Mesothelial cell of epicardium (in vitro differentiated cells): ENCODE data around the gene DMWD. TPM values are rescaled to one million over a fixed set of nuclear protein-coding genes. Genes with fewer than 3 reads are reported as not detected.

Experiments
- DNase-seq, 2 experiments: peaks; one replicate each; pipeline ENCODE4 v3.0.0; 2021; ENCODE audit warnings: low spot score in 2 of 2; ENCODE audit not compliant: unreplicated experiment in 2 of 2
- H3K27ac Mint-ChIP-seq: 2 replicates; pipeline ENCODE4 v1.8.0; 2021; ENCODE audit warnings: mixed read lengths
- H3K27me3 Mint-ChIP-seq: 2 replicates; pipeline ENCODE4 v1.8.0; 2021; ENCODE audit warnings: low read depth, mixed read lengths
- H3K36me3 Mint-ChIP-seq: 2 replicates; pipeline ENCODE4 v1.8.0; 2021; ENCODE audit warnings: mixed read lengths
- H3K4me1 Mint-ChIP-seq: 2 replicates; pipeline ENCODE4 v1.8.0; 2021; ENCODE audit warnings: mixed read lengths
- H3K4me3 Mint-ChIP-seq: 2 replicates; pipeline ENCODE4 v1.8.0; 2021; ENCODE audit warnings: mild to moderate bottlenecking, moderate library complexity, mixed read lengths
- H3K9me3 Mint-ChIP-seq: 2 replicates; pipeline ENCODE4 v1.8.0; 2021; ENCODE audit warnings: mixed read lengths
- total RNA-seq: library from RNA; stranded (reverse); gene quantifications from 3 replicates; pipeline ENCODE4 v1.2.1, GENCODE V29; 2021
- TF ChIP-seq, protein P1 (sequence below): fragments of 200-600 bp; sonication (generic); IDR thresholded peaks from one replicate; pipeline ENCODE4 v1.5.0; 2021; ENCODE audit warnings: antibody characterized with exemption; ENCODE audit not compliant: unreplicated experiment

Gene DMWD
- total RNA-seq, 1 donor from 2014 or later = 120 TPM

DNA sequence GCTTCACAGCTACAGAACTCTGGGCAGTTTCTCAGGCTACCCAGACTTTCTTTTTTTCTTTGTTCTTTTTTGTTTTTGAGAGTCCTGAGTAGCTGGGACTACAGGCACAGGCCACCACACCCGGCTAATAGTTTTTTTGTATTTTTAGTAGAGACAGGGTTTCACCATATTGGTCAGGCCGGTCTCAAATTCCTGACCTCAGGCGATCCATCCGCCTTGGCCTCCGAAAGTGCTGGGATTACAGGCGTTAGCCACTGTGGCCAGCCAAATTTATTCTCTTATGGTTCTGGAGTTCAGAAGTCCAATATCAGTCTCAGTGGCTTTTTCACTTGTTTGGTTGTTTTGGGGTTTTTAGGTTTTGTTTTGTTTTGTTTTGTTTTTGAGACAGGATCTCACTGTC lies 47.0 kb downstream of the DMWD start:
- no peak overlapping the region for H3K27ac Mint-ChIP-seq
- H3K36me3 Mint-ChIP-seq = no peaks in the 10 kb centered on the region
- peaks cover 2% of the 10 kb centered on the region for H3K27me3 Mint-ChIP-seq

DNA sequence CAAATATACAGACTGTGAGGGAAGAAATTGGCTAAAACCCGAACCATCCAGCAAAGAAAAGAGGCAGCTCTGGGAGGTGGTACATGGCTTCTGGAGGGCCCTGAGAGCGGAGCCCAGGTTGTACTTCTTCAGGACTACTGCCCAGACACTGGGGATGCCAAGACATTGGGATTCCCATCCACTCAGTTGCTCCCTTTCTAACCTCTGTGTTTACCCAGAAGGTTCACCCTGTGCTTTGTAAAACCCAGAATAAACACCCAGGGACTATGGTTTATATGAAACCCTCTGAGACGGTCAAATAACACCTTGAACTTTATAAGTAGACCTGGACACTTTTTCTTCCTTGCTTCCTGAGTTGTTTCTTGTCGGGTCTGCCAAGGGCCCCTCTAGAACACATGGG lies 49.7 kb downstream of the DMWD start:
- H3K27me3 Mint-ChIP-seq = peaks cover 2% of the 10 kb centered on the region
- H3K27ac Mint-ChIP-seq = no peak overlapping the region
- no peaks in the 10 kb centered on the region for H3K4me1 Mint-ChIP-seq

More for the DNA sequence above, 47.0 kb downstream of the DMWD start:
- Mint-ChIP-seq H3K4me3 (no peak overlapping the region), H3K4me1 (no peaks in the 10 kb centered on the region), H3K9me3 (no peaks in the 10 kb centered on the region)
- TF ChIP-seq, protein P1, sequence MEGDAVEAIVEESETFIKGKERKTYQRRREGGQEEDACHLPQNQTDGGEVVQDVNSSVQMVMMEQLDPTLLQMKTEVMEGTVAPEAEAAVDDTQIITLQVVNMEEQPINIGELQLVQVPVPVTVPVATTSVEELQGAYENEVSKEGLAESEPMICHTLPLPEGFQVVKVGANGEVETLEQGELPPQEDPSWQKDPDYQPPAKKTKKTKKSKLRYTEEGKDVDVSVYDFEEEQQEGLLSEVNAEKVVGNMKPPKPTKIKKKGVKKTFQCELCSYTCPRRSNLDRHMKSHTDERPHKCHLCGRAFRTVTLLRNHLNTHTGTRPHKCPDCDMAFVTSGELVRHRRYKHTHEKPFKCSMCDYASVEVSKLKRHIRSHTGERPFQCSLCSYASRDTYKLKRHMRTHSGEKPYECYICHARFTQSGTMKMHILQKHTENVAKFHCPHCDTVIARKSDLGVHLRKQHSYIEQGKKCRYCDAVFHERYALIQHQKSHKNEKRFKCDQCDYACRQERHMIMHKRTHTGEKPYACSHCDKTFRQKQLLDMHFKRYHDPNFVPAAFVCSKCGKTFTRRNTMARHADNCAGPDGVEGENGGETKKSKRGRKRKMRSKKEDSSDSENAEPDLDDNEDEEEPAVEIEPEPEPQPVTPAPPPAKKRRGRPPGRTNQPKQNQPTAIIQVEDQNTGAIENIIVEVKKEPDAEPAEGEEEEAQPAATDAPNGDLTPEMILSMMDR = no peak
- no peak for DNase-seq

DNA sequence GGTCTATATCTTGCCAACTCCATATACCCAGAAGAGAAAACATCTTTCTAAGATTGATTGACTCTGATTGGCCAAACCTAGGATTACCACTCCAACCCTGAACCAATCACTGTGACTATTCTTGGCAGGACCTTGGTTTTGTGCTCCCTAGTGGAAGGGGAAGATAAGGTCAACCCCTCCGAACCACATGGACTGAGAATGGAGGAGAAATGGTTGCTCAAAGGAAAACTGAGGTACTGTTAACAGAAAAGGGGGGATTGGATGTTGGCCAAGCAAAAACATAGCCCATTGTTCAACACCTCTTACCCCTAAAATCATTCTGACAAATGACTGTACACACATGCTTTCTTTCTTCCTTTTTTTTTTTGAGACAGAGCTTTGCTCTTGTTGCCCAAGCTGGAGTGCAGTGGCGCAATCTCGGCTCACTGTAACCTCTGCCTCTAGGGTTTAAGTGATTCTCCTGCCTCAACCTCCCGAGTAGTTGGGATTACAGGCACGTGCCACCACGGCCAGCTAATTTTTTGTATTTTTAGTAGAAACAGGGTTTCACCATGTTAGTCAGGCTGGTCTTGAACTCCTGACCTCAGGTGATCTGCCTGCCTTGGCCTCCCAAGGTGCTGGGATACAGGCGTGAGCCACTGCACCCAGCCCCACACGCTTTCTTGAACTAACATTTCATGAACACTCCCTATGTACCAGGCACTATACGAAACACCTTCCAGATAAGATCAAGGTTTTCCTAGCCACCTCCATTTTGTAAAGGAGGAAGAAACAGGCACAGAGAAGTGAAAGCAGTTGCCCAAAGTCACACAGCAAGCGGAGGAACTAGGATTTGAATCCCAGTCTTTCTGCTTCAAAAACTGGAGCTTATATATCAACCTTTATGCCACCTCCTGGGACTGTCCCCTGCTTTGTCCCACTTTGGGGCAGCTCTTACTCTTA lies 52.9 kb downstream of the DMWD start:
- no peaks in the 10 kb centered on the region for H3K27me3 Mint-ChIP-seq
- H3K4me1 Mint-ChIP-seq = no peaks in the 10 kb centered on the region
- no peaks in the 10 kb centered on the region for H3K9me3 Mint-ChIP-seq
- H3K36me3 Mint-ChIP-seq = no peaks in the 10 kb centered on the region
- TF ChIP-seq, protein P1 = no peak
- no peak for DNase-seq
- no peak overlapping the region for H3K27ac Mint-ChIP-seq
- no peak overlapping the region for H3K4me3 Mint-ChIP-seq

More for the DNA sequence above, 49.7 kb downstream of the DMWD start:
- Mint-ChIP-seq H3K4me3 (no peak overlapping the region), H3K36me3 (no peaks in the 10 kb centered on the region), H3K9me3 (no peaks in the 10 kb centered on the region)
- no peak for DNase-seq
- TF ChIP-seq, protein P1 = no peak

DNA sequence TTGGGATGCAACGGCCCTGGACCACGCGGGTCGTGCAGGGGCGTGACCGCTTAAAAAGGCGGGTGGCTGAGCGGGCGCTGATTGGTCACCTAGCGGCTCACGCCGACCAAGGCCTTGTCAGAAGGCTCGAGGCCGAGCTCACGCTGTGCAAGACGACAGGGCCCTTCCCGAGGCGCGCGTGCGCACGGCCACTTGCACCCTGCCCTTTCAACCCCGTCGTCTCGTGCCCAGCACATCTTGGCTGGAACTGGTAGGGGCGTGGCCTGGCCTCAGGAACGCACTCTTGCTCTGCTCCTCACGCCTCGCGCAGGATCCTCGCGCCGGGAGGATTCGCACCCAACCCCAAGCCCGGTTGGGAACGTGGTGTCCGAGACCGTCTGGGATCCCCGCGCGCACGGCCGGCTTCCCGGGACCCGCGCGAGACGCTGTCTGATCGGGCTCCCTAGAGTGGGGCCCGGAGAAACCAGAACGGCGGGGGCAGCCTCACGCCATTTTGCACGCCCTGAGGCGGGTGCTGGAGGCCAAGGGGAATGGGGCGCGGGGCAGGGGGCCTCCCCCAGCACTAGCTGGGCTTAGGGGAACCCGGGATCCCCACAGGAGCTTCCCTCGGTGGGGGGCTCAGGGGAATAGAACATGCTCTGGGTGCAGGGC lies 59.4 kb downstream of the DMWD start, which contains the start of gene MEIOSIN:
TSS of gene MEIOSIN (plus strand) at position 280 of the 651 bp plus-strand sequence. CDS start 1,938 bp downstream, outside the sequence.
- Mint-ChIP-seq H3K4me3 (no peak within 1 kb of the TSS), H3K4me1 (peaks cover 14% of the 10 kb centered on the region), H3K9me3 (no peaks in the 10 kb centered on the region), H3K27ac (no peak within 1 kb of the TSS), H3K27me3 (no peaks in the 10 kb centered on the region), H3K36me3 (no peaks in the 10 kb centered on the region)
- TF ChIP-seq, protein P1 = no peak
- DNase-seq = no peak

Other genes with a start within 250 kb of the DMWD start
- 11.6 to 13.3 TPM (median 11.8 TPM) in 3 replicates for gene OPA3, start 208.0 kb downstream of the DMWD start, total RNA-seq
- 0.09 TPM in 1 of 3 replicates, not detected in the others for gene GPR4, start 190.6 kb downstream of the DMWD start, total RNA-seq
- gene EML2, start 153.4 kb downstream of the DMWD start, total RNA-seq = 33.8 to 36.9 TPM (median 34.2 TPM) in 3 replicates
- 3.6 to 5.1 TPM (median 4.1 TPM) in 3 replicates for gene GIPR, start 124.6 kb downstream of the DMWD start, total RNA-seq
- 440 to 462 TPM (median 461 TPM) in 3 replicates for gene SNRPD2, start 100.9 kb downstream of the DMWD start, total RNA-seq
- 8.0 to 10.6 TPM (median 9.1 TPM) in 3 replicates for gene QPCTL, start 100.2 kb downstream of the DMWD start, total RNA-seq
- 30.6 to 37.3 TPM (median 36.6 TPM) in 3 replicates for gene FBXO46, start 61.9 kb downstream of the DMWD start, total RNA-seq
- not detected in 3 replicates for gene MEIOSIN, start 59.4 kb downstream of the DMWD start, total RNA-seq
- 44.3 to 50.3 TPM (median 47.3 TPM) in 3 replicates for gene SIX5, start 23.6 kb downstream of the DMWD start, total RNA-seq
- gene DMPK, start 10.4 kb downstream of the DMWD start, total RNA-seq = 126 to 130 TPM (median 127 TPM) in 3 replicates
- gene RSPH6A, start 22.5 kb upstream of the DMWD start, total RNA-seq = 0.44 to 0.56 TPM (median 0.50 TPM) in 3 replicates
- 89.3 to 93.4 TPM (median 92.6 TPM) in 3 replicates for gene SYMPK, start 70.3 kb upstream of the DMWD start, total RNA-seq
- gene FOXA3, start 71.5 kb upstream of the DMWD start, total RNA-seq = not detected in 3 replicates
- gene IRF2BP1, start 93.3 kb upstream of the DMWD start, total RNA-seq = 33.8 to 34.6 TPM (median 34.1 TPM) in 3 replicates
- 10.4 to 11.5 TPM (median 10.9 TPM) in 3 replicates for gene MYPOP, start 109.8 kb upstream of the DMWD start, total RNA-seq
- gene NANOS2, start 121.9 kb upstream of the DMWD start, total RNA-seq = not detected in 3 replicates
- gene NOVA2, start 181.0 kb upstream of the DMWD start, total RNA-seq = 0.51 to 1.2 TPM (median 0.67 TPM) in 3 replicates
- gene CCDC61, start 202.6 kb upstream of the DMWD start, total RNA-seq = 21.5 to 24.9 TPM (median 22.3 TPM) in 3 replicates
- gene PGLYRP1, start 230.2 kb upstream of the DMWD start, total RNA-seq = not detected in 3 replicates
- gene IGFL4, start 248.2 kb upstream of the DMWD start, total RNA-seq = 1.8 to 2.8 TPM (median 2.4 TPM) in 3 replicates